Activated naive CD4-positive, alpha-beta T cell treated with anti-CD3 and anti-CD28 coated beads, Interleukin-2, amount 50 U/mL, for 24 hours (primary cell): Measurements from ENCODE around the gene CFAP20DC.
"Not testable (repeated sequence)": the region's sequence is repeated elsewhere in the genome, so short reads cannot be mapped to it uniquely, and the experiment has no call there.

Experiments
- H3K27ac Mint-ChIP-seq: one replicate; pipeline ENCODE4 v1.8.0; 2021; ENCODE audit warnings: mild to moderate bottlenecking, mixed read lengths
- H3K27me3 Mint-ChIP-seq: one replicate; pipeline ENCODE4 v1.8.0; 2021; ENCODE audit warnings: mixed read lengths
- H3K36me3 Mint-ChIP-seq: one replicate; pipeline ENCODE4 v1.8.0; 2021; ENCODE audit warnings: mixed read lengths
- H3K4me1 Mint-ChIP-seq: one replicate; pipeline ENCODE4 v1.8.0; 2021; ENCODE audit warnings: mixed read lengths
- H3K4me3 Mint-ChIP-seq: one replicate; pipeline ENCODE4 v1.8.0; 2021; ENCODE audit warnings: mild to moderate bottlenecking, mixed read lengths
- H3K9me3 Mint-ChIP-seq: one replicate; pipeline ENCODE4 v1.8.0; 2021; ENCODE audit warnings: mixed read lengths

The CFAP20DC gene

GRCh38 chr3:58706395-58707167 is 343.2 kb downstream of the CFAP20DC start:
- H3K4me1 Mint-ChIP-seq, result no peaks in the 10 kb centered on the region
- H3K27ac Mint-ChIP-seq, result no peak overlapping the region
- H3K9me3 Mint-ChIP-seq, result no peaks in the 10 kb centered on the region
- H3K4me3 Mint-ChIP-seq, result no peak overlapping the region
- no peaks in the 10 kb centered on the region for H3K36me3 Mint-ChIP-seq
- H3K27me3 Mint-ChIP-seq, result no peaks in the 10 kb centered on the region

DNA sequence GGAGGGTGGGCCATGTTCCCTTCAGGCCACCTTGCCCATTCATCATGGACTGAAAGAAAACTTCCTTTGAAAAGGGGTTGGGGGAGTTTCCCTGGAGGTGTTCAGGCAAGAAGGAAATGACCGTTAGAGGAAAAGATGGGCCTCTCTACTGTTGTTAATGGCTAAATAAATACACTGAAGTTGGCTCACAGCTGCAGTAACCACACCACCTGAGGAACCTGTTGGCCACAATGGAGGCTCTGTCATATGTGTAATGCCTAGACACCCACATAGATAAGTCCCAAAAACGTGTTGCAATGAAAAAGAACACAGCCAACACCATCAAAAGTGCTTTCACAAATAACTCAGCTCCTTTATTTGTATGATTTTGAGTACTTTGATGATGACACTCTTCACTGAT is 345.1 kb downstream of the CFAP20DC start:
- Mint-ChIP-seq H3K4me3 (no peak overlapping the region), H3K27ac (no peak overlapping the region), H3K36me3 (no peaks in the 10 kb centered on the region), H3K9me3 (no peaks in the 10 kb centered on the region), H3K4me1 (no peaks in the 10 kb centered on the region), H3K27me3 (no peaks in the 10 kb centered on the region)

GRCh38 chr3:58704304-58704703 is 345.5 kb downstream of the CFAP20DC start:
- not testable (repeated sequence) for H3K9me3 Mint-ChIP-seq, H3K27ac Mint-ChIP-seq, H3K36me3 Mint-ChIP-seq, H3K4me3 Mint-ChIP-seq, H3K27me3 Mint-ChIP-seq, H3K4me1 Mint-ChIP-seq

DNA sequence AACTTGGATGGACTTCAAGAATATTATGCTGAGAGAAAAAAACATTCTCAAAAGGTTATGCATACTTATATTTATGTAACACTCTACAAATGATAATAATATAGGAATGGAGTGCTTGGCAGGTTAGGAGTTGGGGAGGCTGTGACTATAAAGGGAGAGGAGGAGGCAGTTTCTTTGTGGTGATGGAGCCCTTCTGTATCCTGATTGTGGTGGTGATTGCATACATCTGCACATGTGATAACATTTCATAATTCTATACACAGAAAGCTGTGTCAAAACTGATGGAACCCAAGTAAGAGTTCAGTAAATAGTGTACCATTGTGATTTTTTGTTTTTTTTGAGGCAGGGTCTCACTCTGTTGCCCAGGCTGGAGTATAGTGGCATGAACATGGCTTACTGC is 351.6 kb downstream of the CFAP20DC start:
- no peak overlapping the region for H3K27ac Mint-ChIP-seq
- no peak overlapping the region for H3K4me3 Mint-ChIP-seq
- H3K4me1 Mint-ChIP-seq, result no peaks in the 10 kb centered on the region
- no peaks in the 10 kb centered on the region for H3K36me3 Mint-ChIP-seq
- H3K9me3 Mint-ChIP-seq, result no peaks in the 10 kb centered on the region
- H3K27me3 Mint-ChIP-seq, result no peaks in the 10 kb centered on the region

DNA sequence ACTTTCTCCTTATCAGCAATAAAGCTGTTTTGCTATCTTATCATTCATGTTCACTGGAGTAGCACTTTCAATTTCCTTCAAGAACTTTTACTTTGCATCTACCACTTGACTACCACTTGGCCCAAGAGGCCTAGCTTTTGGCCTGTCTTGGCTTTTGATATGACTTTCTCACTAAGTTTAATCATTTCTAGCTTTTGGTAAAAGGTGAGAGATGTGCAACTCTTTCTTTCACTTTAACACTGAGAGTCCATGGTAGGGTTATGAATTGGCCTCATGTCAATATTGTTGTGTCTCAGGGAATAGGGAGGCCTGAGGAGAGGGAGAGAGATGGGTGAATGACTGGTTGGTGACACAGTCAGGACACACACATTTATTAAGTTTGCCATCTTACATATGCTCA is 352.3 kb downstream of the CFAP20DC start:
- Mint-ChIP-seq H3K36me3 (no peaks in the 10 kb centered on the region), H3K27ac (no peak overlapping the region), H3K9me3 (no peaks in the 10 kb centered on the region)

GRCh38 chr3:58696813-58697212 is 353.0 kb downstream of the CFAP20DC start:
- not testable (repeated sequence) for H3K4me3 Mint-ChIP-seq, H3K27ac Mint-ChIP-seq, H3K4me1 Mint-ChIP-seq, H3K36me3 Mint-ChIP-seq, H3K9me3 Mint-ChIP-seq, H3K27me3 Mint-ChIP-seq

More for the DNA sequence above, 352.3 kb downstream of the CFAP20DC start:
- Mint-ChIP-seq H3K27me3 (no peaks in the 10 kb centered on the region), H3K4me1 (no peaks in the 10 kb centered on the region), H3K4me3 (no peak overlapping the region)

- H3K4me1 Mint-ChIP-seq, result no peaks in the 10 kb centered on the region
- H3K27me3 Mint-ChIP-seq, result no peaks in the 10 kb centered on the region
- H3K9me3 Mint-ChIP-seq, result no peaks in the 10 kb centered on the region
- H3K4me3 Mint-ChIP-seq, result no peak overlapping the region
- H3K27ac Mint-ChIP-seq, result no peak overlapping the region
- no peaks in the 10 kb centered on the region for H3K36me3 Mint-ChIP-seq
Observed at GRCh38 chr3:58696093-58696492, 353.7 kb downstream of the CFAP20DC start.

DNA sequence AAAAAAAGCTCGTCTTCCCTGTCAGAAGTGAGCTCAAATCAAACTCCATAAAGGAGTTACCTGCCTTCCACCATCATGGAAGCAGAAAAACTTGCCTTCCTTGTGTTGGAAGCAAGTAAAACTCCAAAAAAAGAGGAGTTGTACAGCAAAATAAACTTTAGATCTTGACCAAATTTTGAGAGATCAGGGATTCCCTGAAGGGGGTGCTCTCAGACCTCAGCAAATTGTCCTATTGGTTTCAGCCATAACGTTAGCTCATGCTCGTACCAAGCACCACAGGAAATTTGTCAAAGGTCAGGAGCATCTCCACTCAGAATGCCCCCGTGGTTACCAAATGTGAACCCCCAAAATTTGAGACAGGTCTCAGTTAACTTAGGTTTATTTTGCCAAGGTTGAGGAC is 354.5 kb downstream of the CFAP20DC start:
- H3K4me1 Mint-ChIP-seq, H3K36me3 Mint-ChIP-seq, H3K9me3 Mint-ChIP-seq, H3K4me3 Mint-ChIP-seq, H3K27me3 Mint-ChIP-seq, H3K27ac Mint-ChIP-seq: not testable (repeated sequence)

GRCh38 chr3:58693940-58694850 is 355.6 kb downstream of the CFAP20DC start:
- H3K27me3 Mint-ChIP-seq, result peaks cover 7% of the 10 kb centered on the region
- no peaks in the 10 kb centered on the region for H3K9me3 Mint-ChIP-seq
- H3K4me1 Mint-ChIP-seq, result no peaks in the 10 kb centered on the region
- H3K27ac Mint-ChIP-seq, result no peak overlapping the region
- H3K4me3 Mint-ChIP-seq, result no peak overlapping the region
- H3K36me3 Mint-ChIP-seq, result no peaks in the 10 kb centered on the region

GRCh38 chr3:58692484-58692883 is 357.3 kb downstream of the CFAP20DC start:
- no peaks in the 10 kb centered on the region for H3K9me3 Mint-ChIP-seq
- H3K27me3 Mint-ChIP-seq, result peaks cover 12% of the 10 kb centered on the region
- no peak overlapping the region for H3K27ac Mint-ChIP-seq
- H3K4me3 Mint-ChIP-seq, result no peak overlapping the region
- H3K36me3 Mint-ChIP-seq, result no peaks in the 10 kb centered on the region
- no peaks in the 10 kb centered on the region for H3K4me1 Mint-ChIP-seq
